Measurements from ENCODE around the gene GATAD2A.

- TF ChIP-seq CHD1 (IDR thresholded peaks at IDR 0.05; ENCODE audit: low read length): no peak
- TF ChIP-seq ZNF449 (CRISPR knock-in tag; IDR thresholded peaks at IDR 0.05): no peak
- TF ChIP-seq NR2F6 (CRISPR knock-in tag; IDR thresholded peaks at IDR 0.05): no peak
- no peak for TF ChIP-seq ETS1 (conservative IDR thresholded peaks at IDR 0.05; ENCODE audit: control insufficient read depth, low read depth, low read length)
- no peak for TF ChIP-seq ZNF277 (CRISPR knock-in tag; IDR thresholded peaks at IDR 0.05; ENCODE audit: borderline replicate concordance)
- no peak for TF ChIP-seq MED1 (CRISPR knock-in tag; IDR thresholded peaks at IDR 0.05; ENCODE audit: borderline replicate concordance)
- TF ChIP-seq BCL6 (CRISPR knock-in tag; IDR thresholded peaks at IDR 0.05): no peak
- TF ChIP-seq TFAM (CRISPR knock-in tag; conservative IDR thresholded peaks at IDR 0.05): no peak
- TF ChIP-seq HSF4 (CRISPR knock-in tag; IDR thresholded peaks at IDR 0.05; ENCODE audit: borderline replicate concordance): no peak
These were observed 122.5 kb downstream of the GATAD2A start for GRCh38 chr19:19527674-19528625.
